ENCODE results near the gene MXRA7. TPM values are rescaled to one million over a fixed set of nuclear protein-coding genes. Genes with fewer than 3 reads are reported as not detected.
A peak's percentile ranks its signal among the peaks of the same experiment; 100 is the strongest.
"Not testable (repeated sequence)": the region's sequence is repeated elsewhere in the genome, so short reads cannot be mapped to it uniquely, and the experiment has no call there.

The MXRA7 gene
- total RNA-seq, 1 donor from 2014 or later = 105 TPM

DNA sequence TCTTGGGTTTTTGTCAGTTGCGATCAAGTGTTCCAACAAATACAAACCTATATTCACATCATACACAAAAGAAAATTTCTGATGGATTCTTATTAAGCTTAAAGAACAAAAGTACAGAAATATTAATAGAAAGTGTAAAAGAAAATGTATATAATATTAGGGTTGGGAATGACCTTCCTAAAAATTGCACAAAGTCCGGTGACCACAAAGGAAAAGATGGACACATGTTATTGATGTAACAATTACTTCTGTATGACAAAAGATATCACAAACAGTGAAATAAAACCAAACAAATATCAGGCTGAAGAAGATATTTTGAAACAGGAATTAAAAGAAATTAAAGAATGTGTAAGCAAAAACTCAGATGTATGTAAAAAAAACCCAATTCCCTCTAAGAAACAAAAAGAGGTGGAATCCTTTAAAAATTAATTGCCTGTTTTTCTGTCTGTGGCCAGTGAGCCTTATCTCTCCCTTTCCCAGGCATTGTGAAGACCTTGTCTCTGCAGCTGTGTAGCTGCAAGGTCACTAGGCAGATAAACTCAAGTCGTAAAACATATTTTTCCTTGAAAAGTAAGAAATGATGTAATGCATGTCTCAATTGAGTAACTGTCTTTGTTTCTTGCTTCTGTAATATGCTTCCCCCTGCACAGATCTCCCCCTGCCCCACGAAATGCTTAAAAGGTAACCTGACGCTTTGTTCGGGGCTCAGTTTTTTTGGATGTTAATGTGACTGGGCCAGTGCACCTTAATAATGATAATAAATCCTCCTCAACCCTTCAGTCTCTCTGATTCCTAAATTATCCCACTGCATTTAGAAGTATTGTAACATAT lies 70.0 kb downstream of the MXRA7 start:
- H3K27me3 ChIP-seq (ENCODE audit: low read depth) = no peaks in the 10 kb centered on the region
- no peaks in the 10 kb centered on the region for H3K36me3 ChIP-seq
- DNase-seq (no peak), ATAC-seq (no peak)
- peaks cover 26% of the 10 kb centered on the region for H3K4me1 ChIP-seq
- peak overlapping the region; percentile 60 for H3K27ac ChIP-seq
- H3K4me3 ChIP-seq = no peak overlapping the region
- no peaks in the 10 kb centered on the region for H3K9me3 ChIP-seq
- TF ChIP-seq, protein P1, sequence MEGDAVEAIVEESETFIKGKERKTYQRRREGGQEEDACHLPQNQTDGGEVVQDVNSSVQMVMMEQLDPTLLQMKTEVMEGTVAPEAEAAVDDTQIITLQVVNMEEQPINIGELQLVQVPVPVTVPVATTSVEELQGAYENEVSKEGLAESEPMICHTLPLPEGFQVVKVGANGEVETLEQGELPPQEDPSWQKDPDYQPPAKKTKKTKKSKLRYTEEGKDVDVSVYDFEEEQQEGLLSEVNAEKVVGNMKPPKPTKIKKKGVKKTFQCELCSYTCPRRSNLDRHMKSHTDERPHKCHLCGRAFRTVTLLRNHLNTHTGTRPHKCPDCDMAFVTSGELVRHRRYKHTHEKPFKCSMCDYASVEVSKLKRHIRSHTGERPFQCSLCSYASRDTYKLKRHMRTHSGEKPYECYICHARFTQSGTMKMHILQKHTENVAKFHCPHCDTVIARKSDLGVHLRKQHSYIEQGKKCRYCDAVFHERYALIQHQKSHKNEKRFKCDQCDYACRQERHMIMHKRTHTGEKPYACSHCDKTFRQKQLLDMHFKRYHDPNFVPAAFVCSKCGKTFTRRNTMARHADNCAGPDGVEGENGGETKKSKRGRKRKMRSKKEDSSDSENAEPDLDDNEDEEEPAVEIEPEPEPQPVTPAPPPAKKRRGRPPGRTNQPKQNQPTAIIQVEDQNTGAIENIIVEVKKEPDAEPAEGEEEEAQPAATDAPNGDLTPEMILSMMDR (IDR thresholded peaks at IDR 0.05) = no peak
- intact Hi-C loops (cut with DNase I) = no loop called here

DNA sequence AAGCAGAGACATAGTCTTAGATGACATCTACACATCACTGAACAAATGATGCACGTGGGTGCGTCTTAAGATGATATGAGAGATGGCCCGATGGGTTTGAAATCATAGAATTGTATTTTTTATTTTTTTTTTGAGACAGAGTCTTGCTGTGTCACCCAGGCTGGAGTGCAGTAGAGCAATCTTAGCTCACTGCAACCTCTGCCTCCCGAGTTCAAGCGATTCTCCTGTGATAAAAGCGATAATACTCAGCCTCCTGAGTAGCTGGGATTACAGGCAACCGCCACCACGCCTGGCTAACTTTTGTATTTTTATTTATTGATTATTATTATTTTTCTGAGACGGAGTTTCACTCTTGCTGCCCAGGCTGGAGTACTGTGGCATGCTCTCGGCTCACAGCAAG lies 72.5 kb downstream of the MXRA7 start:
- TF ChIP-seq, protein P1 (IDR thresholded peaks at IDR 0.05) = no peak
- intact Hi-C loops (cut with DNase I) = no loop called here
- Histone ChIP-seq H3K27ac (no peak overlapping the region), H3K36me3 (no peaks in the 10 kb centered on the region), H3K4me1 (peaks cover 5% of the 10 kb centered on the region), H3K4me3 (no peak overlapping the region), H3K27me3 (ENCODE audit: low read depth) (no peaks in the 10 kb centered on the region), H3K9me3 (no peaks in the 10 kb centered on the region)
- ATAC-seq = no peak
- DNase-seq = no peak

DNA sequence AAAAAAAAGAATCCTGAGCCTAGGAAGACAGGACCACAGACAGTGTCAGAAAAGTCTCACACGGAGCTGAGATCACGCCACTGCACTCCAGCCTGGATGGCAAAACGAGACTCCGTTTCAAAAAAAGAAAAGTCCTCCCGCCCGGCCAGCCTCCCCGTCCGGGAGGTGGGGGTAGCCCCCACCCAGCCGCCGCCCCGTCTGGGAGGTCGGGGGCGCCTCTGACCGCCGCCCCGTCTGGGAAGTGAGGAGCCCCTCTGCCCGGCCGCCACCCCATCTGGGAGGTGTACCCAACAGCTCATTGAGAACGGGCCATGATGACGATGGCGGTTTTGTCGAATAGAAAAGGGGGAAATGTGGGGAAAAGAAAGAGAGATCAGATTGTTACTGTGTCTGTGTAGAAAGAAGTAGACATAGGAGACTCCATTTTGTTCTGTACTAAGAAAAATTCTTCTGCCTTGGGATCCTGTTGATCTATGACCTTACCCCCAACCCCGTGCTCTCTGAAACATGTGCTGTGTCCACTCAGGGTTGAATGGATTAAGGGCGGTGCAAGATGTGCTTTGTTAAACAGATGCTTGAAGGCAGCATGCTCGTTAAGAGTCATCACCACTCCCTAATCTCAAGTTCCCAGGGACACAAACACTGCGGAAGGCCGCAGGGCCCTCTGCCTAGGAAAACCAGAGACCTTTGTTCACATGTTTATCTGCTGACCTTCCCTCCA lies 74.1 kb downstream of the MXRA7 start:
- ATAC-seq; H3K36me3 ChIP-seq; DNase-seq; H3K4me3 ChIP-seq; H3K4me1 ChIP-seq; H3K9me3 ChIP-seq; intact Hi-C loops (cut with DNase I); H3K27me3 ChIP-seq (ENCODE audit: low read depth); H3K27ac ChIP-seq: not testable (repeated sequence)

DNA sequence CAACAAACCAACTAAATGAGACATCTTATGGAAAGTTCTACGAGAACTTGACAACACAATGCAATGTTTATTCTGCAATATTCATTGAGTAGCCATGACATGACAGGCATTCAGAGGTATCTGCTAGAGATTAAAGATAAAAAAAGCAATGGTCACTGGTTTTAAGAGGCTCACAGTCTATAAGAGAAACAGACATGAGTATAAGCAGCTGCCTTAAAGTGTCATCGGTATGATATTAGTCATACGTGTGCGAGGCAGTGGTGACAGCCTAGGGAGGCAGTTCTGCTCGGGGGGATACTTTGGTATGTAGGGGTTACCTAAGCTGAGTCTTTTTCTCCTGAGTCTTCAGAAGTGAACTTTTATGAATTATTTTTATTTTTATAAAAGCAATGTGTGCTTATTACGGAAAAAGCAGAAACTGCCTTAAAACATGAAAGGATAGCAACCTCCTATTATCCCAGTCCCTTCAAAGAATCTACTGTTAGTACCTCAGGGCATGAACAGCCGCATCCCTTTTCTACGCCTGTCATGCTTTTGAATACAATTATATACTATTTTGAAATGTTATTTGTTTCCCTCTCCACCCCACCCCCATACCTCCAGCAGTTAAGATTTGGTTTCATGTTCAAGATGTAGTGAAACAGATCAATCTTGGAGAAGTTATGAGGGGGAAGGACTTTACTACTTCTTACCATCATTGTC lies 75.0 kb downstream of the MXRA7 start:
- Histone ChIP-seq H3K27ac (no peak overlapping the region), H3K36me3 (no peaks in the 10 kb centered on the region), H3K27me3 (ENCODE audit: low read depth) (no peaks in the 10 kb centered on the region), H3K9me3 (no peaks in the 10 kb centered on the region), H3K4me1 (no peaks in the 10 kb centered on the region), H3K4me3 (no peak overlapping the region)
- intact Hi-C loops (cut with DNase I) = no loop called here
- TF ChIP-seq, protein P1 (IDR thresholded peaks at IDR 0.05) = no peak
- no peak for ATAC-seq
- no peak for DNase-seq

DNA sequence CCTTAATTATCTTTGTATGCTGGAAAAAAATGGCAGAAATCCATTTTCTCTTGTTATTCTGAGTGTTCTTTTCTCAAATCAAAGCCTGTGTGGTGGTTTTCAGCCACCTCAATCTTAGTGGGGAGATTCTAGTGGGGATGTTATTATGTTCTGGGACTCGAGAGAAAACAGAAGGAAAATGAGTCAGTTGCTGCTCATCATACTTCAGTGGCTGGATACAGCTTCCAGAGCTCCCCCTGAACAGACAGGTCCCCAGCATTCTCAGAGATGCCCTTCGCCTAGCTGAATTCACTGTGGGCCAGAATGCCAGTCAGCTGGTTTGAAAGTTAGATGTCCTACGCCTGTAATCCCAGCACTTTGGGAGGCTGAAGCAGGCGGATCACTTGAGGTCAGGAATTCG lies 75.7 kb downstream of the MXRA7 start:
- TF ChIP-seq, protein P1 (IDR thresholded peaks at IDR 0.05) = no peak
- intact Hi-C loops (cut with DNase I) = no loop called here
- Histone ChIP-seq H3K36me3 (no peaks in the 10 kb centered on the region), H3K4me1 (no peaks in the 10 kb centered on the region), H3K27ac (no peak overlapping the region), H3K9me3 (no peaks in the 10 kb centered on the region), H3K27me3 (ENCODE audit: low read depth) (no peaks in the 10 kb centered on the region), H3K4me3 (no peak overlapping the region)
- DNase-seq (no peak), ATAC-seq (no peak)

Measured in lower lobe of right lung (tissue), 2 donors.